WERI-Rb-1 (cell line): Measurements from ENCODE around the gene N4BP3.
A peak's percentile ranks its signal among the peaks of the same experiment; 100 is the strongest.

Experiments used
- DNase-seq: peaks from one replicate; pipeline ENCODE4 v3.0.0-alpha.2; 2020
- H3K27ac ChIP-seq: fragments of 250-450 bp; sonication (Bioruptor Pico); 2 replicates; pipeline ENCODE4 v1.5.1; 2020; ENCODE audit warnings: mild to moderate bottlenecking, moderate library complexity
- H3K27me3 ChIP-seq: fragments of 250-450 bp; sonication (Bioruptor Pico); 2 replicates; pipeline ENCODE4 v1.5.1; 2021; ENCODE audit warnings: mild to moderate bottlenecking, low read depth, moderate library complexity; ENCODE audit not compliant: insufficient read depth, severe bottlenecking
- H3K36me3 ChIP-seq: fragments of 250-450 bp; sonication (Bioruptor Pico); 2 replicates; pipeline ENCODE4 v1.5.1; 2020; ENCODE audit warnings: mild to moderate bottlenecking, moderate library complexity
- H3K4me3 ChIP-seq: 2 replicates; pipeline ENCODE4 v1.5.1; 2011; ENCODE audit warnings: low read depth, mild to moderate bottlenecking, control low read depth, low read length
- H3K9me3 ChIP-seq: fragments of 250-450 bp; sonication (Bioruptor Pico); 2 replicates; pipeline ENCODE4 v1.5.1; 2021; ENCODE audit warnings: mild to moderate bottlenecking, moderate library complexity; ENCODE audit not compliant: severe bottlenecking
- CTCF ChIP-seq: IDR thresholded peaks from 2 replicates; pipeline ENCODE4 v1.5.1; 2011; ENCODE audit warnings: low read depth, mild to moderate bottlenecking, control low read depth, inconsistent platforms, low read length

Gene N4BP3

GRCh38 chr5:178121391-178122276, 8.3 kb downstream of the N4BP3 start:
- no peak overlapping the region for H3K4me3 ChIP-seq
- H3K27me3 ChIP-seq: no peaks in the 10 kb centered on the region
- 0 out of 2 replicates have a peak overlapping the region, but pooled peaks have one; percentile 14 for H3K27ac ChIP-seq
- no peak for DNase-seq
- no peak for TF ChIP-seq CTCF
- peaks cover 3% of the 10 kb centered on the region; the same call in 1 of the 2 replicates for H3K36me3 ChIP-seq
- H3K9me3 ChIP-seq: no peaks in the 10 kb centered on the region

- no peaks in the 10 kb centered on the region for H3K9me3 ChIP-seq
- no peak for TF ChIP-seq CTCF
- H3K4me3 ChIP-seq: no peak overlapping the region
- H3K27me3 ChIP-seq: no peaks in the 10 kb centered on the region
- H3K27ac ChIP-seq: no peak overlapping the region
- peaks cover 3% of the 10 kb centered on the region; the same call in 1 of the 2 replicates for H3K36me3 ChIP-seq
- DNase-seq: no peak
Measured at GRCh38 chr5:178122346-178122745, 9.0 kb downstream of the N4BP3 start.

GRCh38 chr5:178123094-178123965, 10.0 kb downstream of the N4BP3 start:
- no peak for DNase-seq
- Histone ChIP-seq H3K27ac (no peak overlapping the region), H3K9me3 (no peaks in the 10 kb centered on the region), H3K36me3 (peaks cover 3% of the 10 kb centered on the region; the same call in 1 of the 2 replicates), H3K4me3 (no peak overlapping the region), H3K27me3 (no peaks in the 10 kb centered on the region)
- no peak for TF ChIP-seq CTCF

- Histone ChIP-seq H3K36me3 (peaks cover 3% of the 10 kb centered on the region; the same call in 1 of the 2 replicates), H3K4me3 (no peak overlapping the region)
- DNase-seq: no peak
Measured at GRCh38 chr5:178123966-178124925, 10.9 kb downstream of the N4BP3 start.

More at GRCh38 chr5:178123966-178124925, 10.9 kb downstream of the N4BP3 start:
- H3K9me3 ChIP-seq: no peaks in the 10 kb centered on the region
- no peak overlapping the region for H3K27ac ChIP-seq
- no peaks in the 10 kb centered on the region for H3K27me3 ChIP-seq
- TF ChIP-seq CTCF: no peak
